D721Med (cell line): ENCODE results near the gene LRIT1.

Source experiments
- DNase-seq: peaks from one replicate; pipeline ENCODE4 v3.0.0; 2011; ENCODE audit warnings: low spot score; ENCODE audit not compliant: insufficient read length
- FAIRE-seq: peaks from 2 replicates; lab custom pipeline; 2011; peaks lifted over from hg19 to GRCh38; lab: Jason Lieb, UNC
- CTCF ChIP-seq: IDR thresholded peaks from 2 replicates; pipeline ENCODE4 v1.5.1; 2012; ENCODE audit warnings: mild to moderate bottlenecking, control low read depth; ENCODE audit not compliant: insufficient read depth; ENCODE audit errors: missing control alignments

Gene LRIT1

GRCh38 chr10:84190621-84191020 lies 50.7 kb downstream of the LRIT1 start:
- no peak for TF ChIP-seq CTCF
- FAIRE-seq, result no peak
- no peak for DNase-seq

- FAIRE-seq, result no peak
- DNase-seq, result no peak
- TF ChIP-seq CTCF, result no peak
Observed at GRCh38 chr10:84188815-84189214, 52.5 kb downstream of the LRIT1 start.

DNA sequence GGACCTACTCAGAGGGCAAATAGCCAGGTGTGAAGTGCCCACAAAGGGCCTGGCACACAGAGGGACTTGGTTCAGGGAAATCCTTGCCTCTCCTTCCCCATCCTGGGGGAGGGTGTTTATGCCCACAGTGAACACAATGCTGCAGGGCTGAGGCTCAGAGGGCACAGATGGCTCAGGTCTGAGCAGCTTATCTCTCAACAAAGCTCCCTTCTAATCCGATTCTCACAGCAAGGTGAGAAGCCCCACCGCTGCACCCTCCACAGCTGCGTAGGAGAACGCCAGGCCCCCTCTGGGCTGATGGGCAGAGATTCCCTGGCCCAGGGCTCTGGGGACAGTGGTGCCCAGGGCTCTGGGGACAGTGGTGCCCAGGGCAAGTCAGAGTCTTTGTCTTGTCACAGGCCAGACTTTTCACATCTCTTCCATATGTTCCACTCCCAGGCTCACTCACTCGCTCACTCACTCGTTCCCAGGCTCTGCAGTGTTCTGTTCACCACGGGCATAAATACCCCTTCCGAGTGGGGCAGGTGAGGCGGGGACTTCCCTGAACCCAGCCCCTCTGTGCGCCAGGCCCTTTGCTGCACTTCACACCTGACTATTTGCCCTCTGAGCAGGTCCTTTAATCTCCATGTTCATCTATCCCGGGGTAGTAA lies 55.7 kb downstream of the LRIT1 start:
- FAIRE-seq, result peak; percentile 82
- peak; percentile 74 for DNase-seq

DNA sequence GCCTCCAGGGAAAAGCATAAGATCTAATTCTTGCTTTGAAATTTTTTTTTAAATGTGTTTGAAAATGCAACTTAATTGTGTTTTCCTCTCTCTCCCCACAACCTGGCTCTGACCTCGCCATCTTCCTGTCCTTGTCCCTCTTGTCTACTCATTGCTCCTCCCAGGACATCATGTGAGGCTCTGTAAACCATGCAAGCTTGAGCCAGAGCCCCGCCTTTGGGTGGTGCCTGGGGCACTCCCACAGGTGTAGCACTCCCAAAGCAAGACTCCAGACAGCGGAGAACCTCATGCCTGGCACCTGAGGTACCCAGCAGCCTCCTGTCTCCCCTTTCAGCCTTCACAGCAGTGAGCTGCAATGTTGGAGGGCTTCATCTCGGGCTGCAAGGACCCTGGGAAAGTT lies 56.8 kb downstream of the LRIT1 start:
- DNase-seq, result peak; percentile 12
- no peak for TF ChIP-seq CTCF
- FAIRE-seq, result no peak

More for the DNA sequence above, 55.7 kb downstream of the LRIT1 start:
- TF ChIP-seq CTCF, result no peak

DNA sequence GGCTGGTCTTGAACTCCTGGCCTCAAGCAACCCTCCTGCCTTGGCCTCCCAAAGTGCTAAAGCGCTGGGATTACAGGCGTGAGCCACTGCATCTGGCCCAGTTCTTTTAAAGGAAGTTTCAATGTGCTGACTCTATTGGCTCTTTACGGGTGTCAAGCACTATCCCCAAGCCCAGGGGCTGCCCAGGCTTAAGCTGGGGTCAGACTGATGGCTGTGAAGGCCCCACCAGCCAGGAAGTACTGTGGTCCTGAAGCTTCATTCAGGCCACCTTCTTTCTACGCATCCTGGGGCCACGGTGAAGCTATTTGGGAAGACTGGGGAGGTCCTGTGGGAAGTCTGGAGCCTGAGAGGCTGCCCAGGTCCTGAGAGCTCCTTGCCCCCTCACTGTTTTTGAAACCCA lies 59.7 kb downstream of the LRIT1 start:
- TF ChIP-seq CTCF, result no peak
- FAIRE-seq (no peak), DNase-seq (no peak)
